H1 (cell line): ENCODE data around the gene DIP2C.

Experiments
- CBX5 ChIP-seq: fragments of 300-800, 300-1000 bp; sonication (generic); IDR thresholded peaks from 2 replicates; pipeline ENCODE4 v1.7.1; 2016; ENCODE audit warnings: antibody characterized with exemption, low read length, low read depth
- CEBPB ChIP-seq: IDR thresholded peaks from 2 replicates; pipeline ENCODE4 v1.6.1; 2012; ENCODE audit warnings: low read depth, low read length
- CHD2 ChIP-seq: IDR thresholded peaks from 2 replicates; pipeline ENCODE4 v1.6.1; 2012; ENCODE audit warnings: low read length, improper control_type of control experiment
- CHD7 ChIP-seq: fragments of 300-600 bp; sonication (generic); IDR thresholded peaks from 2 replicates; pipeline ENCODE4 v1.7.1; 2012; ENCODE audit warnings: low read length, moderate library complexity, mild to moderate bottlenecking, inconsistent platforms; ENCODE audit not compliant: insufficient replicate concordance
- CREB1 ChIP-seq: IDR thresholded peaks from 2 replicates; pipeline ENCODE4 v1.6.1; 2012; ENCODE audit warnings: inconsistent platforms
- CTCF ChIP-seq, 3 experiments: IDR thresholded peaks; 1 replicate in 2 of 3; 2 replicates in 1 of 3; pipeline versions ENCODE4 v1.5.1 to v1.6.1; 2011; ENCODE audit warnings: low read length in 3 of 3, mild to moderate bottlenecking in 3 of 3, inconsistent platforms in 2 of 3, low read depth in 1 of 3, moderate library complexity in 1 of 3; ENCODE audit not compliant: insufficient read depth in 1 of 3; ENCODE audit errors: control extremely low read depth in 1 of 3
- E2F6 ChIP-seq: IDR thresholded peaks from 2 replicates; pipeline ENCODE4 v1.6.1; 2012; ENCODE audit warnings: inconsistent platforms
- EP300 ChIP-seq, 2 experiments: IDR thresholded peaks; 1 replicate in 1 of 2; 2 replicates in 1 of 2; pipeline ENCODE4 v1.6.1; 2011 to 2012; ENCODE audit warnings: low read depth in 2 of 2, low read length in 2 of 2, mild to moderate bottlenecking in 2 of 2, borderline replicate concordance in 1 of 2, inconsistent platforms in 1 of 2, moderate library complexity in 1 of 2
- POLR2AphosphoS5 ChIP-seq: IDR thresholded peaks from 2 replicates; pipeline ENCODE4 v1.6.1; 2011; ENCODE audit warnings: low read depth, low read length
- SIX5 ChIP-seq: IDR thresholded peaks from 2 replicates; pipeline ENCODE4 v1.6.1; 2011; ENCODE audit warnings: mild to moderate bottlenecking, low read depth, low read length
- SUZ12 ChIP-seq: fragments of 200-600 bp; sonication (generic); IDR thresholded peaks from 2 replicates; pipeline ENCODE4 v1.6.1; 2012; ENCODE audit warnings: mild to moderate bottlenecking, inconsistent platforms, low read length, moderate library complexity, mixed read lengths
- TAF1 ChIP-seq: IDR thresholded peaks from 2 replicates; pipeline ENCODE4 v1.6.1; 2011; ENCODE audit warnings: mild to moderate bottlenecking, low read depth, low read length
- ZNF274 ChIP-seq: IDR thresholded peaks from 2 replicates; pipeline ENCODE4 v1.7.0; 2012; ENCODE audit warnings: low read length, borderline replicate concordance; ENCODE audit errors: extremely low read depth

- TF ChIP-seq CTCF (IDR thresholded peaks at IDR 0.05; ENCODE audit: control extremely low read depth in 1 of 3, insufficient read depth in 1 of 3, low read depth in 1 of 3, low read length in 3 of 3) (no peak), CHD7 (no peak), SUZ12 (no peak), TAF1 (no peak), E2F6 (no peak), CBX5 (no peak), CHD2 (no peak), ZNF274 (no peak), CREB1 (no peak), SIX5 (no peak), CEBPB (no peak), EP300 (IDR thresholded peaks at IDR 0.05; ENCODE audit: borderline replicate concordance in 1 of 2, low read depth in 2 of 2, low read length in 2 of 2) (no peak), POLR2AphosphoS5 (no peak)
Observed at GRCh38 chr10:571166-571565, 118.3 kb downstream of the DIP2C start.
